Measurements from ENCODE around the gene ZNF618.

ZNF618 gene

DNA sequence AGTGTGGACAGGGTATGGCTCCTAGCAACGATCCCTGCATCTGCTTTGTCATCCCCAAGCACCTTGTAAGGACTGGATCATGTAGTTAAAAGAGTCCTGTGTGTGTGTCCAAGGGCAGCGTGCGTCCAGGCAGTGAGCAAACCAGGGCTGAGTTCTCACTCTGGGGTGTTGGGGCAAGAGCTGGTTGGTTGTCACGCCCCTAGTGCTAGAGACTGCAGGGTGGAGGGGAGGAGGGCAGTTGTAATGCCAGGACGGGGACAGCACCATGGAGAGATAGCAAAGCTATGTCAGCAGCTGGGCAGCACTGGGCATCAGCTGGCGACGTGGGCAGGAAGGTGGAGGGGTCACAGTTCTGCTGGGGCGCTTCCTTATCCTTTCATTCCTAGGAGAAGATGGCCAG is 100.8 kb downstream of the ZNF618 start:
- TF ChIP-seq, protein P1, sequence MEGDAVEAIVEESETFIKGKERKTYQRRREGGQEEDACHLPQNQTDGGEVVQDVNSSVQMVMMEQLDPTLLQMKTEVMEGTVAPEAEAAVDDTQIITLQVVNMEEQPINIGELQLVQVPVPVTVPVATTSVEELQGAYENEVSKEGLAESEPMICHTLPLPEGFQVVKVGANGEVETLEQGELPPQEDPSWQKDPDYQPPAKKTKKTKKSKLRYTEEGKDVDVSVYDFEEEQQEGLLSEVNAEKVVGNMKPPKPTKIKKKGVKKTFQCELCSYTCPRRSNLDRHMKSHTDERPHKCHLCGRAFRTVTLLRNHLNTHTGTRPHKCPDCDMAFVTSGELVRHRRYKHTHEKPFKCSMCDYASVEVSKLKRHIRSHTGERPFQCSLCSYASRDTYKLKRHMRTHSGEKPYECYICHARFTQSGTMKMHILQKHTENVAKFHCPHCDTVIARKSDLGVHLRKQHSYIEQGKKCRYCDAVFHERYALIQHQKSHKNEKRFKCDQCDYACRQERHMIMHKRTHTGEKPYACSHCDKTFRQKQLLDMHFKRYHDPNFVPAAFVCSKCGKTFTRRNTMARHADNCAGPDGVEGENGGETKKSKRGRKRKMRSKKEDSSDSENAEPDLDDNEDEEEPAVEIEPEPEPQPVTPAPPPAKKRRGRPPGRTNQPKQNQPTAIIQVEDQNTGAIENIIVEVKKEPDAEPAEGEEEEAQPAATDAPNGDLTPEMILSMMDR (conservative IDR thresholded peaks at IDR 0.05; ENCODE audit: low read depth): no peak
- ChIA-PET POLR2A (ENCODE audit: low non-redundant PET) (no interaction called here), CTCF (interaction anchor here (0.5 kb wide), 1 partner anchor 12 kb away, joined by 4 read pairs; no protein-coding TSS in a partner anchor)
- no peak overlapping the region for H3K27ac ChIP-seq
- DNase-seq (ENCODE audit: low spot score): no peak

DNA sequence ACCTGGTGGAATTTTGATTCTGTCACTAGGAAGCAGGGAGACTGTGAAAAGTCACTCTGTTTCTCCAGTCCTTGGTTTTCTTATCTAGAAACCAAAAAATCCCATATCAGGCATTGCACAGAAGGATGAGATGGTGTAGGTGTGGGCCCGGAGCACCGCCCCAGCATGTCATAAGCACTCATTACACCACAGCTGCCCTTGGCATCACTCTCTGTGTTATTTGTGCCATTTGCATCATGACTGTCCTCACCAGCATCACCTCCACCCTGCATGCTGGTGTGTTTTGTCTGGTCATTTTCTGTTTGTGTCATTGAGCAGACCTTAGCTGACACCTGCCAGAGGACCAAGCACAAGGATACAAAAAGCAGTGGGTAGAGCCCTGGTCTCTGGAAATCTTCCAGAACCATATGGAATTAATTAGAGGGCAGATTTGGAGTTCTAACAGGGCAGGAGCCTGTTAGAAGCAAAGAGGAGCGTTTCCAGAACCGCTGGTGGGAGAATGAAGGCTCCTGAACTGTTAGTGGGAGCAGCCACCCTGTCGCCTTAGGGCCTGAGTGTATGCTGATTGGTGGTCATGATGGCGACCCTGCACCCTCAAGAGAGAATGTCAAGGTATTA is 102.7 kb downstream of the ZNF618 start:
- DNase-seq (ENCODE audit: low spot score): no peak
- POLR2A ChIA-PET (ENCODE audit: low non-redundant PET): no interaction called here
- no peak overlapping the region for H3K27ac ChIP-seq
- CTCF ChIA-PET: no interaction called here
- TF ChIP-seq, protein P1 (conservative IDR thresholded peaks at IDR 0.05; ENCODE audit: low read depth): no peak

DNA sequence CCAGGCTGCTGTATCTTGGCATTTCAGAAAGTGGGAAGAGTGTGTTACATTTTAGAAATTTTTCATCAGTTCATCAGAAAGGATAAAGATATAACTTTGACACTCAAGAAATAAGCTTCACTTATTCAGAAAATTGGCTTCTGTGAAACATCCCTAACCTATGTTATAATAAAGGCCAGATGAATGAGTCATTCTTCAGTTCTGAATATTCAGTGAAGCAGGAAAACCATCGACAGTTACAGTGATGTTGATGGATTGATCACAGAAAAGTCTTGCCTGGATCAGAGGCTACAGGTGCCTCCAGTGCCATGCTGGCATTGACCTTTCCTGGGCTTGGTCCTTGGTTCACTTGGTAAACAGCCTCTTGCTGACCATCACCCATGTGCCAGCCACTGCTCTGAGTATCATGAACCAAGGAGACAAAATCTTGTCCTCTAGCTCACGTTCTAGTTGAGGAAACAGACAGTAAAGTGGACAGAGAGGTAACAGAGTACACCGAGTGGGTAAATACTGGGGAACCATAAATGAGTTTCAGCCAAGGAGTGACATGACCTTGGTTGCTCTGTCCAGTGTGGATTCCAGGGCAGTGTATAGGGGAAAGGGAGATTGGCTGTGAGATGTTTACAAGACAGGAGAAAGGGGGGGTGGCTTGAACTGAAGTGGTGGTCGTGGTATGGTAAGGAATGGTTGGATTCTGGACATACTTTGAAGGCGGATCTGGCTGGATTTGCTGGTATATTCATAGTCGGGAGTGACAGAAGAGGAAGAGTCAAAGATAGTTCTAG is 103.4 kb downstream of the ZNF618 start:
- no peak overlapping the region for H3K27ac ChIP-seq
- ChIA-PET POLR2A (ENCODE audit: low non-redundant PET) (no interaction called here), CTCF (no interaction called here)
- no peak for DNase-seq (ENCODE audit: low spot score)
- TF ChIP-seq, protein P1 (conservative IDR thresholded peaks at IDR 0.05; ENCODE audit: low read depth): no peak

DNA sequence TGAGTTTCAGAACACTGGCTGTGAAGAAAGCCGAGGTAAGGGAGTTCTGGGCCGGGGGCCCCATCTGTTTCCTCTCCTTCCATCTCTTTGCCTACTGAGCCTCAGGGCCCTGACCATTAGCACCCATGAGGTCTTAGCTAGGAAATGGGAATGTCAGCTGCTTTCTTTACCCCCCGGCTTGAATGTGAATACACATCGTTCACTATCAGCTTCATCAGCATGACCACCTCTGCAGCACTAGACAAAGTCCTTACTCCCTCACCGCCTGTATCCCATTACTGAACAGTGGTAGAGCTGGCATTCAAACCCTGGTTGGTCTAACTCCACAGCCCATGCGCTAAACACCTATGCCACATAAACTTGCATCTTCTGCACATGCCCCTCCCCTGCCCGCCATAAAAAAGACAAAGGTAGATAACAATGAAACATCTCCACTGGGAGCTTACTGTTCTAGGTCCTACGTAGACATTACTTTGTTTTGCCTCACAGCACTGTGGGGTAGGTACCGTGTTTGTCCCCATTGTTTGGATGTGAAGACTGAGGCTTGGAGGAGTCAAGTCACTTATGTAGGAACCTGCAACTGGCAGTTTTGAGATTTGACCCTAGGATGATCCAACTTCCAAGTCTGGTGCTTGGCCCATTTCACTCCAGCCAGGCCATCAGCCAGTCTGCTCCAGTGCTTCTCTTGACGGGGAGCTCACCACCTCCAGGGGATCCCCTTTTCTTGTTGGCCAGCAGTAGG is 108.7 kb downstream of the ZNF618 start:
- H3K27ac ChIP-seq: no peak overlapping the region
- POLR2A ChIA-PET (ENCODE audit: low non-redundant PET): no interaction called here
- no peak for DNase-seq (ENCODE audit: low spot score)
- CTCF ChIA-PET: interaction anchor here (0.5 to 0.6 kb wide), 2 partner anchors 10 to 13 kb away, joined by 3 to 5 read pairs; no protein-coding TSS in a partner anchor
- TF ChIP-seq, protein P1 (conservative IDR thresholded peaks at IDR 0.05; ENCODE audit: low read depth): no peak

DNA sequence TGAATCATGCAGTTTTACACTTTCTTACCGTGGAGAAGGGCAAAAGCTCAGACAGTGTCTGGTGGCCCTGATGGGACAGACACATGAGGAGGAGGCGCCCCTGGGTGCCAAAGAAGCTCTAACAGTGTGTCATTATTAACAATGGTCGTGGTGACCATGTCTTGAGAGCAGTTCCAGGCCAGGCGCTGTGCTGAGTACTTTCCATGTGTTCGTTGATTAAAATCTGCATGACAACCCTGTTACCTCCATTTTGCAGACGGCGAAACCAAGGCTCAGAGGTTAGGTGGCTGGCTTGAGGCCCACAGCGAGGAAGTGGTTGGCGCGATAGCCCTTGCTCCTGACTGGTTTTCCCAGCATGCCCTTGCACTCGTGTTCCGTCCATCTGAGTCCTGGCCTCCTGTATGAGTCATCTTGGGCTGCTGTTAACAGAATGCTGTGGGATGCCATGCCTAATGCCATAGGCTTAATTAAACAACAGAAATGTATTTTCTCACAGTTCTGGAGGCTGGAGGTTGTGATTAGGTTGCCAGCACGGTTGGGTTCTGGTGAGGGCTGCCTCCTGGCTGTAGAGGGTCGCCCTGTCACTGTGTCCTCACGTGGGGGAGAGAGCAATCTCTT is 110.0 kb downstream of the ZNF618 start:
- ChIA-PET POLR2A (ENCODE audit: low non-redundant PET) (no interaction called here), CTCF (no interaction called here)
- TF ChIP-seq, protein P1 (conservative IDR thresholded peaks at IDR 0.05; ENCODE audit: low read depth): no peak
- DNase-seq (ENCODE audit: low spot score): no peak
- no peak overlapping the region for H3K27ac ChIP-seq

DNA sequence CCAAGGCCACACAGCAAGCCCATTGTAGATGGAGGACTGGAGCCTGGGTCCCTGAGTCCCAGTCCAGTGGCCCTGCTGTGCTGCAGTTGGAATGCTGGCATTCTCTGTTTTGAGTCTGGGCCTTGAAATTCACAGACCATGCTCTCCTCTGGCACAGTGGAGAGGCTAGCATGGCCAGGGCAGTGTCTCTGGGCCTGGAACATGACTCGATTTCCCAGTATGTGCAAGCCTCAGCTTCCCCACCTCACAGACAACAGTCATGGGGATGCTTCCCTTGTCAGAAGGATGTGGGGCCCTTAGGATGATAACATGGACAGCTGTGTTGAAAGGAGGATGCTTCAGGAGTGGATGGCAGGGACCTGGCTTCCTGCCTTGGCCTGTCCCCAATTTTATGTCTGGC is 110.8 kb downstream of the ZNF618 start:
- TF ChIP-seq, protein P1 (conservative IDR thresholded peaks at IDR 0.05; ENCODE audit: low read depth): no peak
- POLR2A ChIA-PET (ENCODE audit: low non-redundant PET): no interaction called here
- no peak overlapping the region for H3K27ac ChIP-seq
- no peak for DNase-seq (ENCODE audit: low spot score)
- CTCF ChIA-PET: interaction anchor here (0.5 kb wide), 1 partner anchor 448 kb away, joined by 3 read pairs; no protein-coding TSS in a partner anchor
